Upper lobe of left lung (tissue), 6 donors: ENCODE data around the gene IL1RAP. TPM values are rescaled to one million over a fixed set of nuclear protein-coding genes. Genes with fewer than 3 reads are reported as not detected.

Experiments used
- ATAC-seq, 2 donors: fragments of 200-7000 bp; cut with Tn5 transposase; one replicate each; pipeline ENCODE4 v1.9.1; 2022; ENCODE audit warnings: mild to moderate bottlenecking in 2 of 2, moderate library complexity in 2 of 2; ENCODE audit not compliant: low FRiP score in 2 of 2
- DNase-seq, 2 donors: peaks; one replicate each; pipeline ENCODE4 v3.0.0-alpha.2; 2019 to 2020
- H3K27ac ChIP-seq, 4 donors: fragments of 200-600 bp; sonication (generic); one replicate each; pipeline ENCODE4 v1.5.1; 2016 to 2019
- H3K27me3 ChIP-seq, 4 donors: fragments of 200-600 bp; sonication (generic); one replicate each; pipeline ENCODE4 v1.5.1; 2017 to 2019
- H3K36me3 ChIP-seq, 4 donors: fragments of 200-600 bp; sonication (generic); one replicate each; pipeline ENCODE4 v1.5.1; 2016 to 2019
- H3K4me1 ChIP-seq, 4 donors: fragments of 200-600 bp; sonication (generic); one replicate each; pipeline ENCODE4 v1.5.1; 2018 to 2019
- H3K4me3 ChIP-seq, 4 donors: fragments of 200-600 bp; sonication (generic); one replicate each; pipeline ENCODE4 v1.5.1; 2017 to 2019; ENCODE audit warnings: mild to moderate bottlenecking in 2 of 4, moderate library complexity in 1 of 4
- H3K9me3 ChIP-seq, 4 donors: fragments of 200-600 bp; sonication (generic); one replicate each; pipeline ENCODE4 v1.5.1; 2018 to 2019
- CTCF ChIP-seq, 6 experiments: fragments of 450-650 bp in 4 of 6; fragments of 200-600 bp in 2 of 6; sonication (generic) in 2 of 6; IDR thresholded peaks; one replicate each; pipeline ENCODE4 v1.5.1; 2016 to 2019; ENCODE audit warnings: antibody characterized with exemption in 6 of 6
- EP300 ChIP-seq, 4 donors: sonication (generic); formaldehyde crosslinking; IDR thresholded peaks; one replicate each; pipeline ENCODE4 v1.5.1; 2017; ENCODE audit warnings: antibody characterized with exemption in 4 of 4, control low read depth in 2 of 4
- POLR2A ChIP-seq, 4 donors: fragments of 450-650 bp; IDR thresholded peaks; one replicate each; pipeline ENCODE4 v1.5.1; 2016 to 2017; ENCODE audit warnings: antibody characterized with exemption in 4 of 4, mild to moderate bottlenecking in 2 of 4
- POLR2AphosphoS5 ChIP-seq, 2 donors: sonication (generic); formaldehyde crosslinking; IDR thresholded peaks; one replicate each; pipeline ENCODE4 v1.5.1; 2017; ENCODE audit warnings: antibody characterized with exemption in 2 of 2
- WGBS, 2 donors: methylation state at CpG; one replicate each; pipeline ENCODE4 v1.1.5; 2017 to 2018; 5-methylcytosine and 5-hydroxymethylcytosine counted together
- total RNA-seq, 6 donors: library from RNA; depleted of rRNA in 4 of 6; stranded (reverse); fragments of >200 nt in 4 of 6; gene quantifications; one replicate each; pipeline versions ENCODE4 v1.1.0 to v1.2.1, GENCODE V29; 2016 to 2021
- donor health status: DM: no; HTN: no; CAD: no; lungs with moderate emphysema.
- donor health status: DM: no; HTN: yes; CAD: no; lungs with severe emphysema.

Gene IL1RAP
- total RNA-seq, 6 donors from 2014 or later = 6.3 to 29.8 (median 22.7) TPM

- H3K27me3 ChIP-seq = no peaks in the 10 kb centered on the region
- peaks cover 0 to 3% (median 0%) of the 10 kb centered on the region in 4 donors for H3K9me3 ChIP-seq
- no peaks in the 10 kb centered on the region for H3K36me3 ChIP-seq
- DNase-seq (no peak), ATAC-seq (no peak)
- H3K4me3 ChIP-seq = no peak overlapping the region
- H3K27ac ChIP-seq = no peak overlapping the region
- TF ChIP-seq EP300 (IDR thresholded peaks at IDR 0.05) = no peak
- TF ChIP-seq CTCF (IDR thresholded peaks at IDR 0.05) = no peak
- no peak for TF ChIP-seq POLR2A (IDR thresholded peaks at IDR 0.05)
- no peak for TF ChIP-seq POLR2AphosphoS5 (IDR thresholded peaks at IDR 0.05)
- H3K4me1 ChIP-seq = no peaks in the 10 kb centered on the region
These were observed 38.1 kb downstream of the IL1RAP start for GRCh38 chr3:190552021-190552420.

- H3K4me1 ChIP-seq = no peaks in the 10 kb centered on the region
- no peak overlapping the region for H3K4me3 ChIP-seq
- no peaks in the 10 kb centered on the region for H3K27me3 ChIP-seq
- H3K36me3 ChIP-seq = no peaks in the 10 kb centered on the region
- TF ChIP-seq POLR2A (IDR thresholded peaks at IDR 0.05) (no peak), EP300 (IDR thresholded peaks at IDR 0.05) (no peak), CTCF (IDR thresholded peaks at IDR 0.05) (no peak), POLR2AphosphoS5 (IDR thresholded peaks at IDR 0.05) (no peak)
- DNase-seq = peak in 1 of 2 donors; percentile 16
- no peak for ATAC-seq
- H3K27ac ChIP-seq = no peak overlapping the region
- WGBS, 2 donors = 85 to 91% methylated on average over 16 of the region's 16 CpGs
- peaks cover 0 to 3% (median 0%) of the 10 kb centered on the region in 4 donors for H3K9me3 ChIP-seq
These were observed 39.3 kb downstream of the IL1RAP start for GRCh38 chr3:190552969-190553759.

- Histone ChIP-seq H3K9me3 (peaks cover 0 to 3% (median 0%) of the 10 kb centered on the region in 4 donors), H3K4me3 (no peak overlapping the region), H3K27me3 (no peaks in the 10 kb centered on the region), H3K36me3 (no peaks in the 10 kb centered on the region), H3K27ac (no peak overlapping the region), H3K4me1 (no peaks in the 10 kb centered on the region)
- no peak for ATAC-seq
- 86 to 88% methylated on average over 6 of the region's 6 CpGs for WGBS, 2 donors
- no peak for DNase-seq
- no peak for TF ChIP-seq POLR2AphosphoS5 (IDR thresholded peaks at IDR 0.05)
- no peak for TF ChIP-seq CTCF (IDR thresholded peaks at IDR 0.05)
- no peak for TF ChIP-seq EP300 (IDR thresholded peaks at IDR 0.05)
- no peak for TF ChIP-seq POLR2A (IDR thresholded peaks at IDR 0.05)
These were observed 40.3 kb downstream of the IL1RAP start for GRCh38 chr3:190554197-190554596.

GRCh38 chr3:190556351-190556750 is 42.5 kb downstream of the IL1RAP start:
- no peaks in the 10 kb centered on the region for H3K36me3 ChIP-seq
- H3K27me3 ChIP-seq = no peaks in the 10 kb centered on the region
- no peak for TF ChIP-seq POLR2A (IDR thresholded peaks at IDR 0.05)
- TF ChIP-seq POLR2AphosphoS5 (IDR thresholded peaks at IDR 0.05) = no peak
- no peak for TF ChIP-seq CTCF (IDR thresholded peaks at IDR 0.05)
- TF ChIP-seq EP300 (IDR thresholded peaks at IDR 0.05) = no peak
- H3K4me3 ChIP-seq = no peak overlapping the region
- no peaks in the 10 kb centered on the region for H3K4me1 ChIP-seq
- no peak for ATAC-seq
- peaks cover 0 to 3% (median 0%) of the 10 kb centered on the region in 4 donors for H3K9me3 ChIP-seq
- no peak overlapping the region for H3K27ac ChIP-seq
- DNase-seq = no peak
- 76 to 83% methylated on average over 2 of the region's 2 CpGs for WGBS, 2 donors

GRCh38 chr3:190557296-190557695 is 43.4 kb downstream of the IL1RAP start:
- Histone ChIP-seq H3K36me3 (no peaks in the 10 kb centered on the region), H3K9me3 (peaks cover 0 to 2% (median 0%) of the 10 kb centered on the region in 4 donors), H3K4me3 (no peak overlapping the region), H3K4me1 (no peaks in the 10 kb centered on the region), H3K27ac (no peak overlapping the region), H3K27me3 (no peaks in the 10 kb centered on the region)
- ATAC-seq = no peak
- TF ChIP-seq EP300 (IDR thresholded peaks at IDR 0.05) = no peak
- TF ChIP-seq POLR2AphosphoS5 (IDR thresholded peaks at IDR 0.05) = no peak
- no peak for TF ChIP-seq POLR2A (IDR thresholded peaks at IDR 0.05)
- TF ChIP-seq CTCF (IDR thresholded peaks at IDR 0.05) = no peak
- no peak for DNase-seq
